OCI-LY7 (cell line): ENCODE results near the gene CGB5. TPM values are rescaled to one million over a fixed set of nuclear protein-coding genes. Genes with fewer than 3 reads are reported as not detected.

Experiments used
- BruUV-seq: library from RNA; stranded (reverse); fragments of 400-500 nt; replicated peaks from 2 replicates; lab custom pipeline; 2021; lab: Mats Ljungman, UMichigan
- CTCF ChIA-PET: fragments of 300-600 bp; sonication (Branson Sonifier 250); formaldehyde crosslinking; loops from one replicate; lab custom pipeline; 2022; ENCODE audit warnings: antibody characterized with exemption; ENCODE audit not compliant: unreplicated experiment; lab: Charles Lee
- POLR2A ChIA-PET: fragments of 300-600 bp; sonication (Branson Sonifier 250); formaldehyde crosslinking; loops from one replicate; lab custom pipeline; 2022; ENCODE audit warnings: antibody characterized with exemption; lab: Charles Lee
- DNase-seq: peaks from one replicate; pipeline ENCODE4 v3.0.0-alpha.2; 2015; ENCODE audit warnings: low spot score
- H2AFZ ChIP-seq: fragments of 200-600 bp; sonication (generic), shearing (Covaris generic); 2 replicates; pipeline ENCODE4 v1.6.1; 2014; ENCODE audit warnings: mild to moderate bottlenecking, antibody characterized with exemption, low read length, moderate library complexity
- H3K27ac ChIP-seq: fragments of 200-600 bp; sonication (generic); 2 replicates; pipeline ENCODE4 v1.5.1; 2014; ENCODE audit warnings: mixed run types, low read depth, mild to moderate bottlenecking, moderate library complexity, low read length, inconsistent platforms; ENCODE audit not compliant: poor library complexity, severe bottlenecking
- H3K36me3 ChIP-seq: fragments of 200-600 bp; sonication (generic); 2 replicates; pipeline ENCODE4 v1.6.1; 2014; ENCODE audit warnings: mild to moderate bottlenecking, antibody characterized with exemption, low read length, moderate library complexity, mixed read lengths; ENCODE audit not compliant: insufficient read depth
- H3K4me1 ChIP-seq: fragments of 200-600 bp; sonication (generic); 2 replicates; pipeline ENCODE4 v1.5.1; 2014; ENCODE audit warnings: mild to moderate bottlenecking, low read length; ENCODE audit not compliant: insufficient read depth, poor library complexity, severe bottlenecking
- H3K4me2 ChIP-seq: fragments of 200-600 bp; sonication (generic); 2 replicates; pipeline ENCODE4 v1.6.1; 2014; ENCODE audit warnings: mild to moderate bottlenecking, low read length
- H3K4me3 ChIP-seq: fragments of 200-600 bp; sonication (generic); 2 replicates; pipeline ENCODE4 v1.5.1; 2014; ENCODE audit warnings: mild to moderate bottlenecking, low read depth, low read length; ENCODE audit not compliant: poor library complexity, severe bottlenecking
- H3K79me2 ChIP-seq: fragments of 200-600 bp; sonication (generic); 2 replicates; pipeline ENCODE4 v1.6.1; 2016; ENCODE audit warnings: low read depth, mild to moderate bottlenecking, low read length, moderate library complexity, mixed read lengths; ENCODE audit not compliant: insufficient read depth
- H3K9me2 ChIP-seq: fragments of 200-600 bp; sonication (generic); 2 replicates; pipeline ENCODE4 v1.6.1; 2016; ENCODE audit warnings: mild to moderate bottlenecking, low read length, mixed read lengths; ENCODE audit not compliant: insufficient read depth
- H3K9me3 ChIP-seq: fragments of 200-600 bp; sonication (generic); 2 replicates; pipeline ENCODE4 v1.6.1; 2014; ENCODE audit warnings: mild to moderate bottlenecking, mixed run types, low read length, mixed read lengths
- H4K20me1 ChIP-seq: fragments of 200-600 bp; sonication (generic); 2 replicates; pipeline ENCODE4 v1.6.1; 2014; ENCODE audit warnings: mild to moderate bottlenecking, antibody characterized with exemption, low read length, moderate library complexity, mixed read lengths; ENCODE audit not compliant: insufficient read depth
- EZH2phosphoT487 ChIP-seq: fragments of 200-600 bp; sonication (generic); IDR thresholded peaks from 2 replicates; pipeline ENCODE4 v1.6.1; 2018; ENCODE audit warnings: low read depth, borderline replicate concordance, mild to moderate bottlenecking, mixed run types, antibody characterized with exemption, low read length, moderate library complexity, mixed read lengths
- intact Hi-C: fragments of 100-400 bp; cut with micrococcal nuclease; formaldehyde crosslinking; loops from one replicate; pipeline ENCODE4 v1.10.0; 2022; ENCODE audit not compliant: unreplicated experiment
- total RNA-seq, 2 experiments: library from RNA; depleted of rRNA in 1 of 2; stranded (reverse); fragments of >200 nt in 1 of 2; shearing (Covaris generic) in 1 of 2; gene quantifications; 2 replicates each; pipeline ENCODE4 v1.2.3, GENCODE V29; 2014 to 2022
- TF ChIP-seq, protein P1 (sequence below): fragments of 200-600 bp; sonication (generic); conservative IDR thresholded peaks from 2 replicates; pipeline ENCODE4 v1.5.1; 2014; ENCODE audit warnings: mild to moderate bottlenecking, antibody characterized with exemption, low read length, moderate library complexity, mixed read lengths

The CGB5 gene
- total RNA-seq, 2 experiments from 2014 or later: not detected

DNA sequence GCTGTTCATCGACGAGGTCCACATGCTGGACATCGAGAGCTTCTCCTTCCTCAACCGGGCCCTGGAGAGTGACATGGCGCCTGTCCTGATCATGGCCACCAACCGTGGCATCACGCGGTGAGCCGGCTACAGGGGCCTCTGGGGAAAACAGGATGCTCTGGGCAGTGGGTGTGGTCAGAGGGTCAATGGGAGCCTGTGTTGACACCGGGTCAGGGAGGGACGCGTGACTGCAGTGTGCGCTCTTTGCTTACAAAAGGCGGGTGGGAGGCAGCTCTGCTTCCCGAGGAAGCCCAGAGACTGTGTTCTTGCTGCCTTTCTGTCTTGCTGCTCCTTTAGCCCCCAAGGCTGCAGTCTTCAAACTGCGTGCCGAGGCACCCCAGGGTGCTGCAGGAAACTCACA is 32.5 kb upstream of the CGB5 start:
- Histone ChIP-seq H2AFZ (no peak overlapping the region), H3K27ac (no peak overlapping the region), H3K36me3 (peaks cover 82% of the 10 kb centered on the region), H3K9me3 (no peaks in the 10 kb centered on the region), H4K20me1 (no peaks in the 10 kb centered on the region), H3K4me2 (no peak overlapping the region), H3K79me2 (no peaks in the 10 kb centered on the region), H3K4me3 (no peak overlapping the region), H3K9me2 (no peaks in the 10 kb centered on the region), H3K4me1 (no peaks in the 10 kb centered on the region)
- ChIA-PET CTCF (no interaction called here), POLR2A (no interaction called here)
- no peak for TF ChIP-seq EZH2phosphoT487
- TF ChIP-seq, protein P1, sequence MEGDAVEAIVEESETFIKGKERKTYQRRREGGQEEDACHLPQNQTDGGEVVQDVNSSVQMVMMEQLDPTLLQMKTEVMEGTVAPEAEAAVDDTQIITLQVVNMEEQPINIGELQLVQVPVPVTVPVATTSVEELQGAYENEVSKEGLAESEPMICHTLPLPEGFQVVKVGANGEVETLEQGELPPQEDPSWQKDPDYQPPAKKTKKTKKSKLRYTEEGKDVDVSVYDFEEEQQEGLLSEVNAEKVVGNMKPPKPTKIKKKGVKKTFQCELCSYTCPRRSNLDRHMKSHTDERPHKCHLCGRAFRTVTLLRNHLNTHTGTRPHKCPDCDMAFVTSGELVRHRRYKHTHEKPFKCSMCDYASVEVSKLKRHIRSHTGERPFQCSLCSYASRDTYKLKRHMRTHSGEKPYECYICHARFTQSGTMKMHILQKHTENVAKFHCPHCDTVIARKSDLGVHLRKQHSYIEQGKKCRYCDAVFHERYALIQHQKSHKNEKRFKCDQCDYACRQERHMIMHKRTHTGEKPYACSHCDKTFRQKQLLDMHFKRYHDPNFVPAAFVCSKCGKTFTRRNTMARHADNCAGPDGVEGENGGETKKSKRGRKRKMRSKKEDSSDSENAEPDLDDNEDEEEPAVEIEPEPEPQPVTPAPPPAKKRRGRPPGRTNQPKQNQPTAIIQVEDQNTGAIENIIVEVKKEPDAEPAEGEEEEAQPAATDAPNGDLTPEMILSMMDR: no peak
- intact Hi-C loops: no loop called here
- no TSS peak for BruUV-seq
- DNase-seq: no peak

GRCh38 chr19:49014123-49014869 is 29.4 kb upstream of the CGB5 start:
- Histone ChIP-seq H3K27ac (no peak overlapping the region), H3K36me3 (peaks cover 69% of the 10 kb centered on the region), H3K4me1 (peaks cover 21% of the 10 kb centered on the region), H4K20me1 (no peaks in the 10 kb centered on the region), H3K4me3 (no peak overlapping the region), H3K9me2 (no peaks in the 10 kb centered on the region), H2AFZ (no peak overlapping the region), H3K79me2 (no peaks in the 10 kb centered on the region), H3K4me2 (no peak overlapping the region), H3K9me3 (no peaks in the 10 kb centered on the region)
- CTCF ChIA-PET: no interaction called here
- no TSS peak for BruUV-seq
- TF ChIP-seq EZH2phosphoT487: no peak
- TF ChIP-seq, protein P1: no peak
- DNase-seq: no peak
- POLR2A ChIA-PET: no interaction called here
- intact Hi-C loops: no loop called here

DNA sequence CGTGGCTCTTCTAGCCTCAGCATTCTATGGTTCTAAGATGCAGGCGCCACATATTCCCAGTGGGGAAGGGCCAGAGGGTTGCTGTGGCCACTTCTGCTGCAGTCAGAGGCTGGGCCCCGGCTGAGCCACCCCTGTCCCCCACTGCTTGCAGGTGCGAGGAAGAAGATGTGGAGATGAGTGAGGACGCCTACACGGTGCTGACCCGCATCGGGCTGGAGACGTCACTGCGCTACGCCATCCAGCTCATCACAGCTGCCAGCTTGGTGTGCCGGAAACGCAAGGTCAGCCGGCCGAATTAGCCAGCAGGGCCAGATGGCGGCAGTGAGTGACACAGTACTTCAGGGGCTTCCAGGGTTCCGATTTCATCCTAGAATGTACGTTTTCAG is 28.8 kb upstream of the CGB5 start:
- no peak for DNase-seq
- H3K36me3 ChIP-seq: peaks cover 63% of the 10 kb centered on the region
- no TSS peak for BruUV-seq
- H4K20me1 ChIP-seq: no peaks in the 10 kb centered on the region
- H3K9me2 ChIP-seq: no peaks in the 10 kb centered on the region
- H3K4me3 ChIP-seq: no peak overlapping the region
- no peak overlapping the region for H3K4me2 ChIP-seq
- no peaks in the 10 kb centered on the region for H3K79me2 ChIP-seq
- intact Hi-C loops: no loop called here
- H3K4me1 ChIP-seq: peaks cover 26% of the 10 kb centered on the region
- H3K9me3 ChIP-seq: no peaks in the 10 kb centered on the region
- ChIA-PET POLR2A (no interaction called here), CTCF (no interaction called here)
- no peak for TF ChIP-seq EZH2phosphoT487
- TF ChIP-seq, protein P1: no peak
- H2AFZ ChIP-seq: no peak overlapping the region
- H3K27ac ChIP-seq: no peak overlapping the region
